Effector memory CD8-positive, alpha-beta T cell (primary cell): ENCODE results near the gene STXBP4.
A peak's percentile ranks its signal among the peaks of the same experiment; 100 is the strongest.

Source experiments
- ATAC-seq: fragments of 150-1000 bp; cut with Tn5 transposase; replicated peaks from 2 replicates; pipeline ENCODE4 v1.10.0; 2021; ENCODE audit warnings: mild to moderate bottlenecking, moderate library complexity
- DNase-seq, 3 experiments: peaks; one replicate each; pipeline ENCODE4 v3.0.0; 2021
- H3K27ac Mint-ChIP-seq, 2 donors: one replicate each; pipeline ENCODE4 v1.8.0; 2022; ENCODE audit warnings: mild to moderate bottlenecking in 2 of 2, mixed read lengths in 2 of 2, moderate library complexity in 2 of 2
- H3K27me3 Mint-ChIP-seq, 2 donors: one replicate each; pipeline ENCODE4 v1.8.0; 2022; ENCODE audit warnings: mixed read lengths in 2 of 2
- H3K36me3 Mint-ChIP-seq: one replicate; pipeline ENCODE4 v1.8.0; 2022; ENCODE audit warnings: mild to moderate bottlenecking, moderate library complexity, mixed read lengths; ENCODE audit not compliant: insufficient read depth
- H3K4me1 Mint-ChIP-seq, 2 donors: one replicate each; pipeline ENCODE4 v1.8.0; 2022; ENCODE audit warnings: low read depth in 2 of 2, mixed read lengths in 2 of 2
- H3K4me3 Mint-ChIP-seq, 2 donors: one replicate each; pipeline ENCODE4 v1.8.0; 2022; ENCODE audit warnings: mild to moderate bottlenecking in 2 of 2, mixed read lengths in 2 of 2, moderate library complexity in 2 of 2
- H3K9me3 Mint-ChIP-seq, 2 donors: one replicate each; pipeline ENCODE4 v1.8.0; 2022; ENCODE audit warnings: mixed read lengths in 2 of 2

STXBP4 gene

GRCh38 chr17:55037828-55038227 is 69.3 kb downstream of the STXBP4 start:
- no peaks in the 10 kb centered on the region for H3K4me1 Mint-ChIP-seq
- no peaks in the 10 kb centered on the region for H3K36me3 Mint-ChIP-seq
- ATAC-seq, result peak; percentile 40
- no peaks in the 10 kb centered on the region for H3K27me3 Mint-ChIP-seq
- H3K9me3 Mint-ChIP-seq, result no peaks in the 10 kb centered on the region
- DNase-seq, result no peak
- H3K4me3 Mint-ChIP-seq, result no peak overlapping the region
- H3K27ac Mint-ChIP-seq, result no peak overlapping the region

- Mint-ChIP-seq H3K4me1 (no peaks in the 10 kb centered on the region), H3K27me3 (no peaks in the 10 kb centered on the region), H3K9me3 (no peaks in the 10 kb centered on the region), H3K27ac (no peak overlapping the region), H3K36me3 (no peaks in the 10 kb centered on the region), H3K4me3 (no peak overlapping the region)
- DNase-seq (no peak), ATAC-seq (no peak)
Measured at GRCh38 chr17:55038291-55038690, 69.7 kb downstream of the STXBP4 start.

DNA sequence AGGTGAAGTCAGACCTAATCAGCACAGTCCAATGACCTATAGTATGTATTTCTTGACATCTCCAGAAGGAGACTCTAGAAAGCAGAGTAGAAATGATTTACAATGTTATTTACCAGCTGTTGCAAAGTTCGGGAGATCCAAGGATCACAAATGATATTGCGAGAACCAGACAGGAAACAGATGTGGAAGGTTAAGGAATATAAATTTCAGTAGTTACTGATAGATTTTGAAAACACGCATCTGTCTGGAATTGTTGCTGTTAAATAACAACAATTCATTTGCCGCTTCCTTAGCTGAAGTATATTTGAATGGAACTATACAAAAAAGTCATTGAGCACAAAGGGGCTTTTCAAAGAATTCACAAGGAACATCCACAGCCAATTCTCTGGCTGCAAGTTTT is 72.0 kb downstream of the STXBP4 start:
- Mint-ChIP-seq H3K4me3 (no peak overlapping the region), H3K36me3 (peaks cover 3% of the 10 kb centered on the region), H3K27me3 (no peaks in the 10 kb centered on the region), H3K4me1 (no peaks in the 10 kb centered on the region), H3K9me3 (no peaks in the 10 kb centered on the region), H3K27ac (no peak overlapping the region)
- DNase-seq (no peak), ATAC-seq (no peak)

DNA sequence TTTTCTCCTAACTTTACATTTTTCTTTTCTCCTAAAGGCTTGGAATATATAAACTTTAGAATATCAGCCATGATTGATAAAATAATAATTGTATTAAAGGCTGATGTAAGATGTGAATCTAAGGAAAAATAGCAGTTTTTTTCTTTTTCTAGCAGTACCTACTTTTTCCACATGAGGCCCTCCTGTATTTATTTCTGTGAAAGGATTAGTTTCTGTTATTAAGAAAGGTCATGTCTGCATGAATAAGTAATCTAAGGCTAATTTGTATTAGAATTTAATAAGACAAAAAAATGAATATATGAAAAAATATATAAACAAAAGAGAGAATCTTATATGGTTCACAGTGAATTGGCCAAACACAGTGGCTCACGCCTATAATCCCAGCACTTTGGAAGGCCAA is 85.3 kb downstream of the STXBP4 start:
- ATAC-seq (no peak), DNase-seq (no peak)
- Mint-ChIP-seq H3K4me3 (no peak overlapping the region), H3K27ac (no peak overlapping the region), H3K36me3 (peaks cover 4% of the 10 kb centered on the region), H3K4me1 (no peaks in the 10 kb centered on the region), H3K27me3 (no peaks in the 10 kb centered on the region), H3K9me3 (no peaks in the 10 kb centered on the region)

- H3K4me3 Mint-ChIP-seq, result no peak overlapping the region
- H3K27me3 Mint-ChIP-seq, result no peaks in the 10 kb centered on the region
- no peaks in the 10 kb centered on the region for H3K9me3 Mint-ChIP-seq
- no peaks in the 10 kb centered on the region for H3K4me1 Mint-ChIP-seq
- ATAC-seq, result no peak
- DNase-seq, result no peak
- H3K36me3 Mint-ChIP-seq, result peaks cover 4% of the 10 kb centered on the region
- H3K27ac Mint-ChIP-seq, result no peak overlapping the region
Measured at GRCh38 chr17:55054429-55054828, 85.9 kb downstream of the STXBP4 start.

DNA sequence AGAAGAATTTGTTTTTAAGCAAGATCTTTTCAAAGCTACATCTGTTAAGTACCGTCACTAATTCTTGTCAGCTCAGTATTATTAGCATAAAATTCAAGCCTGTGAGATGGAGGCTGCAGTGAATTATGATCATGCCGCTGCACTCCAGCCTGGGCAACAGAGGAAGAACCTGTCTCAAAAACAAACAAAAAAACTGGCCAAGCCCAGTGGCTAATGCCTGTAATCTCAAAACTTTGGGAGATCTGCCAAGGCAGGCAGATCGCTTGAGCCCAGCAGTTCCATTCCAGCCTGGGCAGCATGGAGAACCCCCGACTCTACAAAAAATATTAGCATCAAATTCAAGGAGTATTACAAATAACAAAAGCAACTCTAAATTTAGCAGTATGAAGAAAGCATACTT is 88.0 kb downstream of the STXBP4 start:
- no peaks in the 10 kb centered on the region for H3K27me3 Mint-ChIP-seq
- ATAC-seq, result no peak

DNA sequence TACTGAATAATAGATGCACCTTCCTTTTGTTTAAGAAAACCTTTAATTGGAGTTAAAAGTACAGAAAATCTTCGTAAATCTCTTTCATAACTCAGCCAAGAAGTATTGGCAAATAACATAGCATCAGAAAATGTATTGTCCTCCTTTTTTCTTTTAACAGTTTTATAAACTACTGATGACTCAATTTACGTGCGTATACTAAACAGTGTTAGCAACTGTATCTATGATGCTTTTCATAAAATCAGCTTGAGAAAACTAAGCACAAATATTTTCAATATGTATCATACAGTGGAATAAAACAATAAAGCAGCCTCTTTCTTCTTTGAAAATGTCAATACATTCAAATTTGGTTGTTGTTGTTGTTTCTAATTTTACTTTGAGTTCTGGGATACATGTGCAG is 88.6 kb downstream of the STXBP4 start:
- no peak for ATAC-seq
- Mint-ChIP-seq H3K4me3 (no peak overlapping the region), H3K36me3 (no peaks in the 10 kb centered on the region), H3K27me3 (no peaks in the 10 kb centered on the region), H3K27ac (no peak overlapping the region), H3K4me1 (no peaks in the 10 kb centered on the region), H3K9me3 (no peaks in the 10 kb centered on the region)
- no peak for DNase-seq

More for the DNA sequence above, 88.0 kb downstream of the STXBP4 start:
- DNase-seq, result no peak
- H3K36me3 Mint-ChIP-seq, result no peaks in the 10 kb centered on the region
- H3K9me3 Mint-ChIP-seq, result no peaks in the 10 kb centered on the region
- no peaks in the 10 kb centered on the region for H3K4me1 Mint-ChIP-seq
- H3K4me3 Mint-ChIP-seq, result no peak overlapping the region
- no peak overlapping the region for H3K27ac Mint-ChIP-seq

- no peaks in the 10 kb centered on the region for H3K4me1 Mint-ChIP-seq
- H3K4me3 Mint-ChIP-seq, result no peak overlapping the region
- no peak overlapping the region for H3K27ac Mint-ChIP-seq
- ATAC-seq (no peak), DNase-seq (no peak)
- H3K27me3 Mint-ChIP-seq, result no peaks in the 10 kb centered on the region
- no peaks in the 10 kb centered on the region for H3K36me3 Mint-ChIP-seq
- H3K9me3 Mint-ChIP-seq, result no peaks in the 10 kb centered on the region
Measured at GRCh38 chr17:55059724-55060123, 91.2 kb downstream of the STXBP4 start.

DNA sequence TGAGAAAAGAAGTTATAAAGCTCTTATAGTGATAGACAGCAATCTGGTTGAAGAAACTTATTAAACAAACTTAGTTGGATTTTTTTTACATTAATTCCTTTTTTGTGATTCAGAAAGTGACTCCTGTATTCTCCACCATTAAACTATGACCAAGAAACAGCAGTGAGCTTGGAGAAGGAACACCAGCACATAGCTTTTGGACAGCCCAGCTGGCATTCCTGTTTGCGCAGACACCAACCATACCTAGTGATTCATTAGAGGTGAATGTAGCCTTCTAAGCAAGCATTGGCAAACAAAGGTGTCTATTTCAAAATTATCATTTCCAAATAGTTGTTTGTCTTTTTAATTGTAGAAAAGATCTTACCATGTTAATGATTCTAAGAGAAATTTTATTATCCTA is 94.4 kb downstream of the STXBP4 start:
- Mint-ChIP-seq H3K4me3 (no peak overlapping the region), H3K4me1 (no peaks in the 10 kb centered on the region), H3K27me3 (no peaks in the 10 kb centered on the region), H3K36me3 (no peaks in the 10 kb centered on the region), H3K9me3 (no peaks in the 10 kb centered on the region), H3K27ac (no peak overlapping the region)
- no peak for DNase-seq
- no peak for ATAC-seq

GRCh38 chr17:55063885-55064874 is 95.6 kb downstream of the STXBP4 start:
- Mint-ChIP-seq H3K4me3 (no peak overlapping the region), H3K4me1 (no peaks in the 10 kb centered on the region), H3K9me3 (no peaks in the 10 kb centered on the region), H3K27ac (no peak overlapping the region), H3K36me3 (no peaks in the 10 kb centered on the region), H3K27me3 (no peaks in the 10 kb centered on the region)
- no peak for DNase-seq
- ATAC-seq, result peak; percentile 73

DNA sequence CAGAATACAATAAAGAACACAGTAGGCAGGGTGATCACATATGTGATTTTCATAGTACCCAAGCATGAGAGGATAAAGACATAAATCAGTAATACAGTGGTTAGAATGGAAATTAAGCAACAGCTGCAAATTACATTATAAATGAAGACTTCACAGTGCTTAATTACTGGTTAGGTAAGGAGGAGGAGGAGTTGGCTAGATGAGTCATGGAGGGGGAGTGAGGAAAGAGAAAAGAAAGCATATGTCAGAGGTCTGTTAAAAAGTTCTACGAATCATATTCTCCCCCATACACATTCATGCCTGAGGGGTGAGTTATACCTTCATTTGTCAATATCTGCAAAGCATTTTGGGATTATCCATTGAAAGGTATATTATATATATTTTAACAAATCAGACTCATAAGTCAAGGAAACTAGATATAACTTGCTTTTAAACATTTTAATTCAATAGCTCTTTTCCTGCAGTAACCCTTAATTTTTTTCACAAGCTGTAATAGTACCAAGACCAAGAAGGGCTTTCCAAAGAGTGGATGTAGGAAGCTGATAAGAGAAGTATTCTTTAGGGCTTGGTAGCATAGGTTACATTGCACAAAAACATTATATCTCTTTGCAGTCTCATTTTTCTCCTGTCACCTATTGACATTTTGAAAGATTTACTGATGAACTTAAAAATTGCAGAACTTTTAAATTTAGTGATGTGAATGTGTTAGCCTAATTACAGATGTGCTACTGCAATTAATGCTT is 99.3 kb downstream of the STXBP4 start:
- ATAC-seq (no peak), DNase-seq (no peak)
- Mint-ChIP-seq H3K9me3 (no peaks in the 10 kb centered on the region), H3K27ac (no peak overlapping the region), H3K36me3 (no peaks in the 10 kb centered on the region), H3K27me3 (no peaks in the 10 kb centered on the region), H3K4me3 (no peak overlapping the region), H3K4me1 (no peaks in the 10 kb centered on the region)

DNA sequence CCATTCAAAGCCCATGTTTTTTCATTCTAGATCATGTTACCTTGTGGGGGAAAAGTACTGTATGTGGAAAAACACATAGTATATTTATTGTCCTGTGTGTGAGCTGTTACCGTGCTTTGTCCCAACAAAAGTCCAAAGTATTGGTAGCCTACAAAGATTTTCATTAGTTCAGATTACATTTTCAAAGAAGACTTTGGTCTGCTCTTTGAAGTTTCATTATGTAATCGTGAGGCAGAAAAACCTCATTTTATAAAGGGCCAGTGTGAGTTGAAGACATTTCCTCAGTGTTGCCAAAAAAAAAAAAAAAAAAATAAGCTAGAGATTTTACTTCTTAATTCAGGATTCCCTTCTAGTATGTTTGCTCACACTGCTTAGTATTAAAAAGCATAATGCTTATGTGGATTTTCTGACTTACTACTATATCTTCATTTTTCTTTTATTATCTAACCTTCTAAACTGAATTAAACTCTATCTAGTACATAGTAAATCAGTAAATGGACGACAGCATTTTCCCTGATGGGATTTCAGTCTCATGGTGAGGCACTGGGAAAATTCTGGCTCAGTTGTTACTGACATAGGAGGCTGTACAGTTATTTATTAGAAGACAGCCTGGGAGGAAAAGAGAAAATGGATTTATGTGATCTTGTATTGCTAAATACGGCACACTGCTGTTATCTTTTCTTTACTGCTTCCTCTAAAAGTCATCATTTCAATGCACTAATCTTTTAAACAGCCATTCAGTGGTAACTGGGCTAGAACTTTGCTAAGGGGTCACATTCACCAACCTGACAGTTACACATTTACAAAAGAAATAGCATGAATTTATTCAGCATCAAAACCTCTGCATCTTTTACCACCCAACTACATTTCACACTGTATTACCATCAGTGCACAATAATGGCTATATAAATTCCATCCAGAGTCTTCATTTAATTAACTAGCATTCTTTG is 100.6 kb downstream of the STXBP4 start:
- H3K27ac Mint-ChIP-seq, result no peak overlapping the region
- H3K4me1 Mint-ChIP-seq, result peaks cover 0 to 4% of the 10 kb centered on the region in 2 donors
- H3K36me3 Mint-ChIP-seq, result no peaks in the 10 kb centered on the region
- H3K9me3 Mint-ChIP-seq, result no peaks in the 10 kb centered on the region
- ATAC-seq, result no peak
- H3K4me3 Mint-ChIP-seq, result no peak overlapping the region
- no peak for DNase-seq
- no peaks in the 10 kb centered on the region for H3K27me3 Mint-ChIP-seq

- DNase-seq, result no peak
- H3K36me3 Mint-ChIP-seq, result no peaks in the 10 kb centered on the region
- no peak overlapping the region for H3K4me3 Mint-ChIP-seq
- no peak for ATAC-seq
- no peak overlapping the region for H3K27ac Mint-ChIP-seq
- H3K4me1 Mint-ChIP-seq, result peaks cover 0 to 4% of the 10 kb centered on the region in 2 donors
- no peaks in the 10 kb centered on the region for H3K9me3 Mint-ChIP-seq
- no peaks in the 10 kb centered on the region for H3K27me3 Mint-ChIP-seq
Measured at GRCh38 chr17:55069983-55070529, 101.5 kb downstream of the STXBP4 start.
